ENCODE measurements around the gene CRB2. TPM values are rescaled to one million over a fixed set of nuclear protein-coding genes. Genes with fewer than 3 reads are reported as not detected.

CRB2 gene
- total RNA-seq, 1 experiment from 2014 or later: 0.08 TPM

- H3K27ac ChIP-seq: no peak overlapping the region
- no peak overlapping the region for H3K4me3 ChIP-seq
- no peaks in the 10 kb centered on the region for H3K27me3 ChIP-seq
- no peaks in the 10 kb centered on the region for H3K4me1 ChIP-seq
- peaks cover 9% of the 10 kb centered on the region; the same call in 1 of the 2 replicates for H3K36me3 ChIP-seq
- no peak for DNase-seq
- no peaks in the 10 kb centered on the region for H3K9me3 ChIP-seq (replicated peaks)
These were observed 70.4 kb downstream of the CRB2 start for GRCh38 chr9:123426406-123426805.

Other genes starting within 250 kb of the CRB2 start
- 33.8 and 40.5 TPM in 2 replicates for gene STRBP, start 87.6 kb upstream of the CRB2 start, total RNA-seq (2014; rRNA removed; shearing (Covaris generic))

Measured in SJCRH30 (cell line).